GM04503 (cell line): Measurements from ENCODE around the gene ZNF138.

Experiments used
- DNase-seq: peaks from one replicate; pipeline ENCODE4 v3.0.0-alpha.2; 2012; ENCODE audit warnings: low read depth

The ZNF138 gene

DNA sequence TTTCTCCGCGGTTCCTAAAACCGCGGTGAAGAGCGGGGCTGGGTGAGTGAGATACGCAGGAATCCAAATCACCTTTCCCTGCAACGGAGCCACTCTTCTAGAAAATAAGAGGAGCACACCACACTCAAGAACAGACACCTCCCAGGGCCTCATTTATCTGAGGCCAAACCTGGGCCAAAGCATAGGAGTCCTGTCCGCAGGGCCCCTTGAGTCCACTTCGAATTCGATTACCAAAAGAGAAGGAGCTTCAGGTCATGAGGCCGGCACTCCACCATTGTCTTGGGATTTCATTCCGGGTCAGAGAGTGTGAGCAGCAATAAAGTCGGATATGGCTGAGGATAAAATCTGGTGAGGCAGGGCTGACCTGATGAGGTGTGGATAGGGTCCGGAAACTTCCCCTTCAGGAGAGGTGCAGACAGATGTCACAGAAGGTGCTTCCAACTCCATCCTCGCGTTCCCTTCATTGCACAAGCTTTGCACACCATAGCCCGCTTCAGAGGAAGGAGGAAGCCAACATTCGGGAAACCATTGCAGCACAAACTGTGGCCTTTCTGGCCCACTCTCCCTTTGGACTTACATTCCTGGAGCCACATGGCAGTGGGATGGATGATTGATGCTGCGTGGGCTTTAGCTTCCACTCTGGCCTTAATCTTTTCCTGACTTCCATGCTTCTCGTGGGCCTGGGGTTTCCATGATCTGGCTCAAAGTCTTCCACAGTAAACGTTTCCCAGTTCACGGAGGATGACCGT, 81.6 kb downstream of the ZNF138 start:
- no peak for DNase-seq

DNA sequence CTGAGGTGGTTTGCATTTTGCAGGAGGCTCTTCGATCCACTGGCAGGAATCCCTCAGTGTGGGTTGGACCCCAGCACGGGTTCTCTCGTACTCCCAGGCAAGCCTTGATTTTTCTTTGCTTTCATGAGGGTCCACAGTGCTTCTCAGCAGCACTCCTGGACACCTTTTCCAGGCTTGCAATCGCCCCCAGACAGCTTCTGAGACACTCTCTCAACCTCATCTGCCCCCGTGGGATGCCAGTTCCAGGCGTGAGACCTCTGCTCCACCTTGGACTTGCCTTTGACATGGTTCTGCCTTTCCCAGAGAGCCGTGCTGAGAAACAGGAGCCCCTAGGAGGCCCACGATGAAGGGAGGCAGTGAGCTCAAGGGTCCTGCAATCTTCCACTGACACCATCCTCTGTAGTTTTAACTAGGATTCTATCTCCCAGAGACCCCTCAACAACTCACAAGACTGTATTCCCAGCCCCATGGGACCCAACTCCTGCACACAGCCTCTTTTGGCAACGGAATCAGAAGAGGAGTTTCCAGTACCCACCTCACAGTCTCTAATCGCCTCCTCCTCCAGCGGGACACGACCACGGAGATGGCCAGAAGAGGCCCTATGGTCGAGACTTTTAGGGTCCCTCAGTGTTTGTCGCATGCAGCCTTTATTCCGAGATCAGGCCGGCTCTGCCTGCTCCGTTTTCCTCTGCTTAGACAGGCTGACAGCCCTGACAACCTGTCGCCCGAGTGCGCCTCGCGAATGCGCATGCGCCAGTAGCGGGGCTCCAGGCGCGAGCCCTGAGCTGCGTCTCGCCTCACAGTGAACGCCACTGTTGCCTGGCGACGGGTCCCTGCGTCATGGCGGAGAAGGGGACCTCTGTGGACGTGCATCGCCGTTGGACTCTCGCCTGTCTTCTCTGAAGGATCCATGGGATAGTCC, 82.8 kb downstream of the ZNF138 start:
- DNase-seq = no peak

DNA sequence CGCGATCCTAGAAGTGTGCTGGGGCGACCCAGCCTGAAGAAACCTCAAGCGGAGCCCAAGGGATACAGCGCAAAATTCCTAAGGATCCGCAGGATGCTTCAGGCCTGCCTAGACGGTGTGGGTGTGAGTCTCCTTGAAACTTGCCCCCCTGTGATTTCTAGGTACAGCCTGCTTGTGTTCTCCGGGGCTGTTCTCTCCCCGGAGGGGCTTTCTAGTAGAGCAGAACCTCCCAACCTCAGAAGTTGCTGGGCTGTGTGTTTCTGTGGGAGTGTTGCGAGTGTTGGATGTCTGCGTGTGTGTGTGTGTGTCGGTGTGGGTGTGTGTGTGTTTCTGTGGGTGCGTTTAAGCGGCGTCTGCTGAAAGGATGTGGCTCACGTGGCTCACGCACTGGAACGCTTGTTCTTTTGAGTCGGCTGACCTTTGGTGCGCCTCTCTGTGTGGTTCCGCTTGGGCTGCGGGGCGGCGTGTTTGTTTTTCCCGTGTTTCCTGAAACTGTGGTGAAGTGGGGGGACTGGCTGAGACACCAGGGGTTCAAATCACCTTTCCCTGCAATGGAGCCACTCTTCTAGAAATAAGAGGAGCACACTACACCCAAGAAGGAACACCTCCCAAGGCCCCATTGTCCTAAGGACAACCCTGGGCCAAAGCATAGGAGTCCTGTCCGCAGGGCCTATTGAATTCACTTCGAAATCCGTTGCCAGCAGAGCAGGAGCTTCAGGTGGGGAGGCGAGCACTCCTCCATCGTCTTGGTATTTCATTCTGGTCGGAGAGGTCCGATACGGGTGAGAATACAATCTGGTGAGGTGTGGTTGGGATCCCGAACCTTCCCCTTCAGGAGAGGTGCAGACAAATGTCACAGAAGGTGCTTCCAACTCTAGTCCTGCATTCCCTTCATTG, 83.7 kb downstream of the ZNF138 start:
- no peak for DNase-seq

DNA sequence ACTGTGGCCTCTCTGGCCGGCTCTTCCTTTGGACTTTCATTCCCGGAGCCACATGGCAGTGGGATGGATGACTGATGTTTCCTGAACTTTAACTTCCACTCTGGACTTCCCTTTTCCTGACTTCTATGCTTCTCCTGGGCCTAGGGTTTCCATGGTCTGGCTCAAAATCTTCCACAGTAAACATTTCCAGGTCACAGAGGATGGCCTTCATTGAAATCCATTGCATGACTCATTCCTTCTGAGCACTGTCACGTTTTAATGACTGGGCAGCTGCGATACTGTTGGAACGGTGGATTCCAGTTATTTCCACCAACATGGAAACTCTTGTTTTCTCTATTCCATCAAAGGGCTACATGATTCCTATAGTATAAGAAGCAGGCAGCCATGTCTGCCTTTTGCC, 84.5 kb downstream of the ZNF138 start:
- DNase-seq = no peak

DNA sequence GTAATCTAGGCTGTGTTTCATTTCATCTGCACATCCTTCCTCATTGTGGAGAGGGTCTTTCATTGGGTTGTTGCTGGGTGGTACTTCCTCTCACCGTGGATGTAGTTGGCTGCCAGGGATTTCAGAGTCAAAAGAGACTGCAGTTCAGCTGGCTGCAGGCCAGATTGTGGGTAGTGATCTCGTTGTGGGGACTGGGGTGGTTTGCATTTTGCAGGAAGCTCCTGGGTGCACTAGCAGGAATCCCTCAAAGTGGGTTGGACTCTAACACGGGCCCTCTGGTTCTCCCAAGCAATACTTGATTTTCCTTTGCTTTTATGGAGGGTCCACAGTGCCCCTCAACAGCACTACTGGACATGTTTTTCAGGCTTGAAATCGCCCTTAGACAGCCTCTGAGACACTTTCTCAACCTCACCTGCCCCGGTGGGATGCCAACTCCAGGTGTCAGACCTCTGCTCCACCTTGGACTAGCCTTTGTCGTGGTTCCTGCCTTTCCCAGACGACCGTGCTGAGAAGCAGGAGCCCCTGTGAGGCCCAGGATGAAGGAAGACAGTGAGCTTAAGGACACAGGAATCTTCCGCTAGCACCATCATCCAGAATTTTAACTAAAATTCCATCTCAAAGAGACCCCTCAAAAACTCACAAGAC, 85.0 kb downstream of the ZNF138 start:
- DNase-seq = no peak

DNA sequence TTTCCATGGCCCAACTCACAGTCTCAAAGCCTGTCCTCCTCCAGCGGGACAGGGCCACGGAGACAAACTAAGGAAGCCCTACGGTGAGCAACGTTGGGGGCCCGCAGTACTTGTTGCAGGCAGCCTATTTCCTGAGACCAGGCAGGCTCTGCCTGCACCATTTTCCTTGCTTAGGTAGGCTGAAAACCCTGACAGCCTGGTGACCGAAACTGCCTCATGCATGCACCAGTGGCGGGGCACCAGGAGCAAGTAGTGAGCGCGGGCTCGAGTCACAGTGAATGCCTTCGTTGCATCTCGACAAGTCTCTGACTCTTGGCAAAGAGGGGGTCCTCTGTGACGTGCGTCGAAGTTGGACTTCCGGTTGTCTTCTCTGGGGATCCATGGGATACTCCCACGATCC, 85.6 kb downstream of the ZNF138 start:
- no peak for DNase-seq

DNA sequence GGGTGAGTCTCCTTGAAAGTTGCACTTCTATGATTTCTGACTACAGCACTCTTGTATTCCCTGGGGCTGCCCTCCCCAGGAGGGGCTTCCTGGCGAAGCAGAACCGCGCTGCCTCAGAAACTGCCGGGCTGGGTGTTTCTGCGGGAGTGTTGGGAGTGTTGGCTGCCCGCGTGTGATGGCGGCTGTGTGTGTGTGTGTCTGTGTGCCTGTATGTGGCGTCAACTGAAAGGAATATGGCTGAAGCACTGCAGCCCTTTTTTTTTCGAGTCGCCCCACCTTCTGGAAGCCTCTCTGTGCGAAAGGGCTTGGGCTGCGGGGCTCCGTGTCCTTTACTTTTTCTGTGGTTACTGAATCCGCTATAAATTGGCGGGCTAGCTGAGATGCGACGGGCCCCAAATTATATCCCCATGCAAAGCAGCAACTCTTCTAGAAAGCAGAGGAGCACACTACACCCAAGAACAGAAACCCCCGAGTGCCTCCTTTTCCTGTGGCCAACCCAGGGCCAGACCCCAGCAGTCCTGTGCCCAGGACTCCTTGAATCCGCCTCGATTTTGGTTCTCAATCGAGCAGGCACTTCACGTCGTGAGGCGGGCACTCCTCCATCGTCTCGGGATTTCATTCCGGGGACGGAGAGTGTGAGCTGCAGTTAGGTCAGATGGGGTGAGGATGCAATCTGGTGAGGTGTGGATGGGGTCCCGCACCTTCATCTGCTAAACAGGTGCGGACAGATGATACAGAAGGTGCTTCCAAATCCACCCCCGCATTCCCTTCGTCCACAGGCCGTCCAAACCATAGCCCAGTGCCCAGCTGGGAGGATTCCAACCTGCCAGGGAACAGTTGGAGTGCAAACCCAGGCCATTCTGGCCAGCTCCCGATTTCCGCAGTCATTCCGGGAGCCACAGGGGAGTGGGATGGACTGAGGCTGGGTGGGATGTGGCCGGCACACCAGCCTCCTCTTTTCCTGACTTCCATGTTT, 86.4 kb downstream of the ZNF138 start:
- DNase-seq = no peak

DNA sequence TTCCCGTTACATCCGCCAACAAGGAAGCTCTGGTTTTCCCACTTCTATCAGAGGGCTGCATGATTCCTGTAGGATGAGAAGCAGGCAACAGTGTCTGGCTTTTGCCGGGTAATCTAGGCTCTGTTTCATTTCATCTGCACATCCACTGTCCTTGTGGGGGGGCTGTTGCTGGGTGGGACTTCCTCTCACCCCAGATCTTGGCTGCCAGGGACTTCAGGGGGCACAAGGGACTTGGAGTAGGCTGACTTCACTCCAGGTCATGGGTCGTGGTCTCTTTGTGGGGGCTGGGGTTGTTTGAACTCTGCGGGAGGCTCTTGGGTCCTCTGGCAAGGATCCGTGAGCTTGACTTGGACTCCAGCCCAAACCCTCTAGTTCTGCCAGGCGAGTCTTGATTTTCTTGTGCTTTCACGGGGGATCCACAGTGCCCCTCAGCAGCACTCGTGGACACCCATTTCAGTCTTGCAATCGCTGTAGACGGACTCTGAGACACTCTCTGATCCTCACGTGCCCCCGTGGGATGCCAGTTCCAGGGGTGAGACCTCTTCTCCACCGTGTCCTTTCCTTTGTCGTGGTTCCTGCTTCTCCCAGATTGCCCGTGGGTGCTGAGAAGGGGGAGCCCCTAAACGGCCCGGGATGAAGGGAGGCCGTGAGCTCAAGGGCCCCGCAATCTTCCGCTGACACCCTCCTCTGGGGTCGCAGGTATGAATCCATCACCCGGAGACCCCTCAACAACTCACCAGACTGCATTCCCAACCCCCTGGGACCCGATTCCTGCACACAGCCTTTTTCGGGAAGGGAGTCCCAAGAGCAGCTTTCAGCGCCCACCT, 87.4 kb downstream of the ZNF138 start:
- DNase-seq = no peak

DNA sequence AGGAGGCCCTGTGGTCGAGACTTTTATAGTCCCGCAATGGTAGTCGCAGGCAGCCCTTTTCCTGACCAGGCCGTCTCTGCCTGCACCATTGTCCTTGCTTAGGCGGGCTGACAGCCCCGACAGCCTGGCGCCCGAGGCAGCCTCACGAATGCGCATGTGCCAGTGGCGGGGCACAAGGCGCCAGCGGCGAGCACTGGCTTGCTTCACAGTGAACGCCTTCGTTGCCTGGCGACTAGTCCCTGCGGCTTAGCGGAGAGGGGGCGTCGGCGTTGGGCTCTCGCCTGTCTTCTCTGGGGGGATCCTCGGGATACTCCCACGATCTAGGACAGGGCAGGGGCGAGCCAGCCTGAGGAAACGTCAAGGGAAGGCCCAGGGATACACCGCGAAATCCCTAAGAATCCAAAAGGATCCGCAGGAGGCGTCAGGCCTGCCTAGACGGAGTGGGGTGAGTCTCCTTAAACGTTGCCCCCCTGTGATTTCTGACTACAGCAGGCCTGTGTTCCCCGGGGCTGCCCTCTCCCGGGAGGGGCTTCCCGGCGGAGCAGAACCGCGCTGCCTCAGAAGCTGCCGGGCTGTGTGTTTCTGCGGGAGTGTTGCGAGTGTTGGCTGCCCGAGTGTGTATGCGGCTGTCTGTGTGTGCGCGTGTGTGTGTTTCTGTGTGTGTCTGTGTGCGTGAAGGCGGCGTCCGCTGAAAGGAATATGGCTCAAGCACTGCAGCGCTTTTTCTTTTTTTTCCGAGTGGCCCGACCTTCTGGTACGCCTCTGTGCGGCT, 88.3 kb downstream of the ZNF138 start:
- no peak for DNase-seq
